Breast epithelium (tissue), 3 donors: ENCODE measurements around the gene ZNF648.

ENCODE experiments used
- POLR2A ChIP-seq: fragments of 450-650 bp; IDR thresholded peaks from one replicate; pipeline ENCODE4 v1.6.1; 2016; ENCODE audit warnings: antibody characterized with exemption, mild to moderate bottlenecking, moderate library complexity
- POLR2AphosphoS5 ChIP-seq, 3 donors: sonication (generic); formaldehyde crosslinking; IDR thresholded peaks; one replicate each; pipeline ENCODE4 v1.6.1; 2017; ENCODE audit warnings: antibody characterized with exemption in 3 of 3
- TF ChIP-seq, protein P1 (sequence below), 3 donors: fragments of 450-650 bp; IDR thresholded peaks; one replicate each; pipeline ENCODE4 v1.5.1; 2016 to 2017; ENCODE audit warnings: antibody characterized with exemption in 3 of 3, mild to moderate bottlenecking in 3 of 3, moderate library complexity in 3 of 3

DNA sequence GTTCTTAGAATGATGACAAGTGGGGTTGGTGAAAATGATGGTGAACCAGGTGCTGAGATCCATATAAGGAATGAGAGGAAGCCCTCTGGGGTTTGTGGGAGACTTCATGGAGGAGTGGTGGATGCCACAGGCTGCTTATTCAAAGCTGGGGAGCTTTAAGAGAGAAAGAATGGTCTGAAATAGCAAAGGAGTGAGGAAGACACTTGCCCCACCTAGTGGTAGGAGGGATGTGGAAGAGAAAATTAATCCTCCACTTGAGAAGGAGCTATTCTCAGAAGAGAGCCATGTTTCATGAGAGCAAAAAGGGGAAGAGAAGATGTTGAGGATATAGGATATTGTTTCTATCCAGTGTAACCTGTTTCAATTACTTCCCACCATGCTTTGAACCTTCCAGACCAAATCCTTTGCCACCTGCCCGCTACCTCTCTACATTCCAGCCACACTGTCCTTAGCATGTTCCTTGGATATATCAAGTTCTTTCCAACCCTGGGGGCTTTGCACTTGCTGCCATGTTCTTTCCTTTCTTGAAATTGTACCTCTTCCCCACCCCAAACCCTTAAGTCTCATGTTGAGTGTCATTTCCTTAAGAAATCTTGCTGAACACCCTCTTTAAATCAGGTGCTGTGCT lies 19.6 kb upstream of the ZNF648 start:
- TF ChIP-seq POLR2AphosphoS5 (IDR thresholded peaks at IDR 0.05), result no peak
- TF ChIP-seq, protein P1, sequence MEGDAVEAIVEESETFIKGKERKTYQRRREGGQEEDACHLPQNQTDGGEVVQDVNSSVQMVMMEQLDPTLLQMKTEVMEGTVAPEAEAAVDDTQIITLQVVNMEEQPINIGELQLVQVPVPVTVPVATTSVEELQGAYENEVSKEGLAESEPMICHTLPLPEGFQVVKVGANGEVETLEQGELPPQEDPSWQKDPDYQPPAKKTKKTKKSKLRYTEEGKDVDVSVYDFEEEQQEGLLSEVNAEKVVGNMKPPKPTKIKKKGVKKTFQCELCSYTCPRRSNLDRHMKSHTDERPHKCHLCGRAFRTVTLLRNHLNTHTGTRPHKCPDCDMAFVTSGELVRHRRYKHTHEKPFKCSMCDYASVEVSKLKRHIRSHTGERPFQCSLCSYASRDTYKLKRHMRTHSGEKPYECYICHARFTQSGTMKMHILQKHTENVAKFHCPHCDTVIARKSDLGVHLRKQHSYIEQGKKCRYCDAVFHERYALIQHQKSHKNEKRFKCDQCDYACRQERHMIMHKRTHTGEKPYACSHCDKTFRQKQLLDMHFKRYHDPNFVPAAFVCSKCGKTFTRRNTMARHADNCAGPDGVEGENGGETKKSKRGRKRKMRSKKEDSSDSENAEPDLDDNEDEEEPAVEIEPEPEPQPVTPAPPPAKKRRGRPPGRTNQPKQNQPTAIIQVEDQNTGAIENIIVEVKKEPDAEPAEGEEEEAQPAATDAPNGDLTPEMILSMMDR (IDR thresholded peaks at IDR 0.05), result peak; percentile 9 to 67 (median 66)
- no peak for TF ChIP-seq POLR2A
